Fibroblast of skin of back (primary cell): Measurements from ENCODE around the gene TLNRD1. TPM values are rescaled to one million over a fixed set of nuclear protein-coding genes. Genes with fewer than 3 reads are reported as not detected.
"Not testable (repeated sequence)": the region's sequence is repeated elsewhere in the genome, so short reads cannot be mapped to it uniquely, and the experiment has no call there.

Source experiments
- DNase-seq: peaks from one replicate; pipeline ENCODE4 v3.0.0-alpha.2; 2013
- polyA plus RNA-seq, 2 experiments: library from polyadenylated mRNA; unstranded; fragments of 120-200 nt; gene quantifications; one replicate each; pipeline ENCODE4 v1.2.1, GENCODE V29; 2013; ENCODE audit not compliant: insufficient read length in 2 of 2

Gene TLNRD1
- polyA plus RNA-seq (2013, experiment 1 of 2; ENCODE audit: insufficient read length), result 17.4 TPM
- polyA plus RNA-seq (2013, experiment 2 of 2; ENCODE audit: insufficient read length), result 7.7 TPM

GRCh38 chr15:81000624-81001151 lies at the start of gene TLNRD1:
TLNRD1 (plus strand) TSS chr15:81000923; CDS start chr15:81002272, 1,349 bp downstream.
- peak; percentile 95 for DNase-seq

GRCh38 chr15:80951941-80952340 lies 48.8 kb upstream of the TLNRD1 start:
- DNase-seq, result no peak

- no peak for DNase-seq
Observed at GRCh38 chr15:80953001-80953952, 47.4 kb upstream of the TLNRD1 start.

GRCh38 chr15:80953953-80954778 lies 46.6 kb upstream of the TLNRD1 start:
- no peak for DNase-seq

- peak; percentile 94 for DNase-seq
Observed at GRCh38 chr15:80955571-80956452, 44.9 kb upstream of the TLNRD1 start.

GRCh38 chr15:80957556-80957955 lies 43.2 kb upstream of the TLNRD1 start:
- no peak for DNase-seq

GRCh38 chr15:80957976-80958375 lies 42.7 kb upstream of the TLNRD1 start:
- DNase-seq, result no peak

GRCh38 chr15:80958818-80959495 lies 41.8 kb upstream of the TLNRD1 start:
- DNase-seq, result no peak

- DNase-seq, result not testable (repeated sequence)
Observed at GRCh38 chr15:80965454-80965853, 35.3 kb upstream of the TLNRD1 start.

- no peak for DNase-seq
Observed at GRCh38 chr15:80966431-80967197, 34.1 kb upstream of the TLNRD1 start.

GRCh38 chr15:80967451-80967850 lies 33.3 kb upstream of the TLNRD1 start:
- DNase-seq, result peak; percentile 76

- DNase-seq, result no peak
Observed at GRCh38 chr15:80967991-80968510, 32.7 kb upstream of the TLNRD1 start.

- DNase-seq, result no peak
Observed at GRCh38 chr15:80969316-80969715, 31.4 kb upstream of the TLNRD1 start.

GRCh38 chr15:80970018-80970657 lies 30.6 kb upstream of the TLNRD1 start:
- DNase-seq, result peak; percentile 59

GRCh38 chr15:80970658-80971057 lies 30.1 kb upstream of the TLNRD1 start:
- no peak for DNase-seq

GRCh38 chr15:80971143-80971542 lies 29.6 kb upstream of the TLNRD1 start:
- DNase-seq, result no peak

GRCh38 chr15:80972276-80972675 lies 28.4 kb upstream of the TLNRD1 start:
- no peak for DNase-seq

GRCh38 chr15:80974914-80975313 lies 25.8 kb upstream of the TLNRD1 start:
- no peak for DNase-seq

- no peak for DNase-seq
Observed at GRCh38 chr15:80976851-80977250, 23.9 kb upstream of the TLNRD1 start.

- DNase-seq, result peak; percentile 68
Observed at GRCh38 chr15:80977627-80978036, 23.1 kb upstream of the TLNRD1 start.
